NB4 (cell line): ENCODE measurements around the gene LZTFL1.

Source experiments
- CTCF ChIP-seq: IDR thresholded peaks from one replicate; pipeline ENCODE4 v1.5.1; 2012; ENCODE audit warnings: low read depth, low read length
- MAX ChIP-seq: IDR thresholded peaks from 2 replicates; pipeline ENCODE4 v1.6.1; 2011; ENCODE audit warnings: low read depth, low read length
- POLR2A ChIP-seq: IDR thresholded peaks from 2 replicates; pipeline ENCODE4 v1.6.1; 2011; ENCODE audit warnings: mild to moderate bottlenecking; ENCODE audit not compliant: insufficient read length; ENCODE audit errors: extremely low read depth

GRCh38 chr3:45890405-45890804 is 48.5 kb upstream of the LZTFL1 start:
- no peak for TF ChIP-seq CTCF
- no peak for TF ChIP-seq POLR2A
- TF ChIP-seq MAX, result no peak
